Astrocyte of the spinal cord (primary cell): ENCODE measurements around the gene CD48.
"Not testable (repeated sequence)": the region's sequence is repeated elsewhere in the genome, so short reads cannot be mapped to it uniquely, and the experiment has no call there.

Experiments
- DNase-seq: peaks from one replicate; pipeline ENCODE4 v3.0.0; 2011; ENCODE audit warnings: low read depth, low spot score
- H3K4me3 ChIP-seq: 2 replicates; pipeline ENCODE4 v1.5.1; 2011; ENCODE audit warnings: low read depth, mild to moderate bottlenecking, low read length, moderate library complexity
- in situ Hi-C: cut with HindIII; loops from 2 replicates; pipeline ENCODE4 v1.10.0; 2017; ENCODE audit warnings: low sequenced_read_pairs
- TF ChIP-seq, protein P1 (sequence below): IDR thresholded peaks from 2 replicates; pipeline ENCODE4 v1.5.1; 2012; ENCODE audit warnings: low read depth, mild to moderate bottlenecking, low read length, inconsistent platforms

CD48 gene

DNA sequence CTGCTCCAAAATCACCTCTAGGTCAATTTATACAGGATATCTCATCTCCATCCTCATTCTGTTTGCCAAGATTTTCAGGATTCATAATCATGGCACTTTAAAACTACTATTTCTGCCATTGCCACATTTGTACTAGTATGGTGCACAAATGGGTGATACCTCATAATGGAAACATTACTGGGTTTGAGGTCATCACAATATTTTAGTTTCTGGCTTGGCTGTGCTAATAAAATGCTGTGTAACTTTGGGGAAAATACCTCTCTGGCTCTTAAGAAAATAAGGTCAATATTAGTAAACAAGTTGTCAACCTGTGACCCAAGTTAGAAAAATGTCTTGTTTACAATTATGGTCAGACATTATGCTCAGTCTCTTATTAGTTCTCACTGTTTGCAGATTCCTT lies 22.7 kb upstream of the CD48 start:
- no peak overlapping the region for H3K4me3 ChIP-seq
- in situ Hi-C loops, result no loop called here
- TF ChIP-seq, protein P1, sequence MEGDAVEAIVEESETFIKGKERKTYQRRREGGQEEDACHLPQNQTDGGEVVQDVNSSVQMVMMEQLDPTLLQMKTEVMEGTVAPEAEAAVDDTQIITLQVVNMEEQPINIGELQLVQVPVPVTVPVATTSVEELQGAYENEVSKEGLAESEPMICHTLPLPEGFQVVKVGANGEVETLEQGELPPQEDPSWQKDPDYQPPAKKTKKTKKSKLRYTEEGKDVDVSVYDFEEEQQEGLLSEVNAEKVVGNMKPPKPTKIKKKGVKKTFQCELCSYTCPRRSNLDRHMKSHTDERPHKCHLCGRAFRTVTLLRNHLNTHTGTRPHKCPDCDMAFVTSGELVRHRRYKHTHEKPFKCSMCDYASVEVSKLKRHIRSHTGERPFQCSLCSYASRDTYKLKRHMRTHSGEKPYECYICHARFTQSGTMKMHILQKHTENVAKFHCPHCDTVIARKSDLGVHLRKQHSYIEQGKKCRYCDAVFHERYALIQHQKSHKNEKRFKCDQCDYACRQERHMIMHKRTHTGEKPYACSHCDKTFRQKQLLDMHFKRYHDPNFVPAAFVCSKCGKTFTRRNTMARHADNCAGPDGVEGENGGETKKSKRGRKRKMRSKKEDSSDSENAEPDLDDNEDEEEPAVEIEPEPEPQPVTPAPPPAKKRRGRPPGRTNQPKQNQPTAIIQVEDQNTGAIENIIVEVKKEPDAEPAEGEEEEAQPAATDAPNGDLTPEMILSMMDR, result no peak
- no peak for DNase-seq

DNA sequence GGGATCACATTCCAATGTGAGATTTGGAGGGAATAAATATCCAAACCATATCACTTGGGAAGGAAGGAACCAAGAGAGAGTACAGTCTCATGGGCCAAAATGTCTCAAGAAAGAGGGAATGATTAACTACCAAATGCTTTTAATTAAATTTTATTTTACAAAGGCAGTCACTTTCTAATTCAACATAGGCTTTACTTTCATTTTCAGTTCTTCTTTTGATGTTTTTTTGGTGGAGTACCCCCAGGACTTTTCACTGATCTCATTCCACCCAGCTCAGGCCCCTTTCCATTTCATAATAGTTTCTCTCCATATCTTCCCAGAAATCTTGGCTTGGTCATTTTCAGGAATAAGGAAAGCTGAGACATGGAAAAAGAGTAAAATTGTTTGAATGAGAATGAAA lies 22.3 kb upstream of the CD48 start:
- H3K4me3 ChIP-seq, result no peak overlapping the region

DNA sequence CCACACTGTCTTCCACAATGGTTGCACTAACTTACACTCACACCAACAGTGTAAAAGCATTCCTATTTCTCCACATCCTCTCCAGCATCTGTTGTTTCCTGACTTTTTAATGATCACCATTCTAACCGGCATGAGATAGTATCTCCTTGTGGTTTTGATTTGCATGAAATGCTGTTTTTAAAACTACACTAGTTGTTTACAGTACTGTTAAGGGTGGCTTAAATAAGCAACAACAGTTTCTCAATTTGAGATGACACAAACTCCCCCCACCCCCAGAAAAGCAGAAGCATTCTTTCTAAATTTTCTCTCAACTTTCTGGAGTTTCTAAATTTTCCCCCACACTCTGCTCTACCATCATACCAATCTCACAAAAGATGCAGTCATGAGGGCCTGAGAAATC lies 20.4 kb upstream of the CD48 start:
- DNase-seq, result no peak
- no peak overlapping the region for H3K4me3 ChIP-seq
- TF ChIP-seq, protein P1, result no peak
- in situ Hi-C loops, result no loop called here

More for the DNA sequence above, 22.3 kb upstream of the CD48 start:
- in situ Hi-C loops, result no loop called here
- DNase-seq, result no peak
- TF ChIP-seq, protein P1, result no peak

DNA sequence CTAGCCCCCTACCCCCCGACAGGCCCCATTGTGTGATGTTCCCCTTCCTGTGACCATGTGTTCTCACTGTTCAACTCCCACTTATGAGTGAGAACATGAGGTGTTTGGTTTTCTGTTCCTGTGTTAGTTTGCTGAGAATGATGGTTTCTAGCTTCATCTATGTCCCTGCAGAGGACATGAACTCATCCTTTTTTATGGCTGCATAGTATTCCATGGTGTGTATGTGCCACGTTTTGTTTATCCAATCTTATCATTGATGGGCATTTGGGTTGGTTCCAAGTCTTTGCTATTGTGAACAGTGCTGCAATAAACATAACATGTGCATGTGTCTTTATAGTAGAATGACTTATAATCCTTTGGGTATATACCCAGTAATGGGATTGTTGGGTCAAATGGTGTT lies 19.9 kb upstream of the CD48 start:
- DNase-seq, H3K4me3 ChIP-seq, in situ Hi-C loops: not testable (repeated sequence)

DNA sequence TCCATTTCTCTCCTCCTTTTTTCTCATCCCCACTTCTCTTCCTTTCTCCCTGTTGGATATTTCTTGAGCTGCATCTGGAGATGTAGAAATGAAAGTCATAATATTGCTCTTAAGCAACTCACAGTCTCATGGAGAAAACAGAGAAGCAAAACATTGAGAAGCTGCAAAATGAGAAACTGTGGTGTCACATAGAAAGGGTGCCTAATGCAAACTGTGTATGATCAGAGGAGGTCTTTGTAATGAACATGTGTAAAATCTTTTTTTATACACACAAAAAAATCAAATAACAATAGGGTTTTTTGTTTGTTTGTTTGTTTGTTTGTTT lies 15.7 kb upstream of the CD48 start:
- no peak overlapping the region for H3K4me3 ChIP-seq
- TF ChIP-seq, protein P1, result no peak
- no peak for DNase-seq
- in situ Hi-C loops, result no loop called here

DNA sequence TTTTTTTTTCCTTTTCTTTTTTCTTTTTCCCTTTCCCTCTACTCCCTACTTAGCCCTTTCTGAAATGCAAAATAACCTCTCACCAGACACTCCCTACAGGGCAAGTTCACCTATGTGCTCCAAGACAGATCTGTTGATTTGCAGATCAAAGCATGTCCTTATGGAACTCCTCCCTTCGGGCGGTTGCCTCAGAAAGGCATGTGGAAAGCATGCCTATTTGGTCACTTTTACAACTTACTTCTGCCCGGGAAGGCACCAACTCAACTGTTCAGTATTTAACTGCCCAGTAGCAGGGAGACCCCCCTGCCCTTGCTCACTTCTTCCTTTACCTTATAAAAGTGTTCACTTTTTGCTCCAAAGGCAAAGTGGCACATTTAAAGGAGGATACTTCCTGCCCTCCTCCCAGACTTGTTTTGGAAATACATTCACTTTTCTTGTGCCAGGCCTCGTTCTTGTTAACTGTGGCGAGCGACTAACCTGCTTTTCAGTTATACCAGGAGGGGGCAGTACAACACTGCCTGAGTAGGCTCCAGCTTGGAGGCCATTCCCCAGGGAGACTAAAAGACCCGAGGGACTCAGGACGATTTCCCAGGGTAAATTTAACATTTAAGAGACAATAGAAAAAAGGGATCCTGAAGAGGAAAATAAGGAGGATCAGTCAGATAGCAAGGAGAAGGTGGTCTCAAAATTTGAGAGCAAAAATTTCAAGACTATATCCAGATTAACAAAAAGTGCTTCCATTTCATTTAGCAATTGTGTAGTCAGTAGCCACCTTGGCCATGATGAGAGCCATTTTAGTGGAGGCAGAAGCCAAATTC lies 15.1 kb upstream of the CD48 start:
- no peak overlapping the region for H3K4me3 ChIP-seq
- DNase-seq, result peak; percentile 65
- TF ChIP-seq, protein P1, result peak; percentile 74
- in situ Hi-C loops, result no loop called here

DNA sequence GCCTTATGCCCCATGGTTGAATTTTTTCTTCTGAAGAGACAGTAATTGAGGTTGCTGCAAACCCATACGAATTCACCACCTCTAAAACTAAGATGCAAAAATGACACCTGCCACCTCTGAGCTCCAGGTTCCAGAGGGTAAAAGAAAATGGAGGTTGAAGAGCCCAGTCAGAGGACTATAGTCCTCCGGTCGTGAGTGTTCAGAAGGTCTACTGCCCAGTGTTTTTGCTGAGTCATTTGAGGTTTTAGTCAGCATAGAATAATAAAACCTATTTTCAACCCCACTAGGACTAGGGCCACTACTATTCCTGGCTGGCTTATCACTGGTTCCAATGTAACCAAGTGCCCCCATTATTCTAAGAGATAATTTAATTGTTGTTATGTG lies 14.5 kb upstream of the CD48 start:
- peak; percentile 2 for DNase-seq
- in situ Hi-C loops, result no loop called here
- TF ChIP-seq, protein P1, result no peak
- H3K4me3 ChIP-seq, result no peak overlapping the region
